ENCODE data around the gene TENT5C.

TENT5C gene

DNA sequence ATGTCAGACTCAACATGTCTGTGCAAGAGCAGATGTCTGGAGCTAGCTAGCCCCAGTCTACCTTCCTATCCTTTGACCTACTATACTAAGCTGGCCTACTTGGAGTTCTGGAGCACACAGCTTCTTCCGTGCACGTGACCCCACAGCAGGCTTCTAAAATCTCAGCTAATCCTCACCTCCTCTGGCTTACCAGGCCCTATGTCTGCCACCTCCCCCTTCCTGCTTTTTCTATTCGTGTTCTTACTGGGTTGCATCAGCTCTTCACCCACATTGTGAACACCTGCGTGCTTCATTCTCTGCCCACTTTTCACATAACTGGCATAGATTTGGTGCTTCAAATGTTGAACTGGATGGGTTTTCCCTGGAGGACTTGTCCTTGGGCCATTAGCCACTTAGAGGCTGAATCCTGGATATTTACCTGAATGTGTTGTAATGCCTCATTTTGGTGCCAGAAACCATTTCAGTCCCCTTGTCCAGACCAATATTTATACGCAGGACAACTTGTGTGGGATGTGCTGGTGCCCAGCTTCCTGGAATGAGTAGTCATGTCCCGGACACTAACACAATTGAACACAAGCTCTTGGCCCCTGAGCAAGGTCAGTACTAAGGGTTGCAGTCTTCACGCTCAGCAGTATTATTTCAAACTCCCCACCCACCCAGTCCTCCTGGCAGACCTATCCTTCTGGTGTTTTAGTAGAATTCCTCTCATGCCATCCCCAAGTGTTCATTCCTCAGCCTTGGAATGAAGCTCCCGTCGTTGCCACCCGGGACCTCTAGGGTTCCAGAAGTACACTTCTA is 24.0 kb downstream of the TENT5C start:
- H3K14ac ChIP-seq (ENCODE audit: low read length in 2 of 2), result no peak overlapping the region

DNA sequence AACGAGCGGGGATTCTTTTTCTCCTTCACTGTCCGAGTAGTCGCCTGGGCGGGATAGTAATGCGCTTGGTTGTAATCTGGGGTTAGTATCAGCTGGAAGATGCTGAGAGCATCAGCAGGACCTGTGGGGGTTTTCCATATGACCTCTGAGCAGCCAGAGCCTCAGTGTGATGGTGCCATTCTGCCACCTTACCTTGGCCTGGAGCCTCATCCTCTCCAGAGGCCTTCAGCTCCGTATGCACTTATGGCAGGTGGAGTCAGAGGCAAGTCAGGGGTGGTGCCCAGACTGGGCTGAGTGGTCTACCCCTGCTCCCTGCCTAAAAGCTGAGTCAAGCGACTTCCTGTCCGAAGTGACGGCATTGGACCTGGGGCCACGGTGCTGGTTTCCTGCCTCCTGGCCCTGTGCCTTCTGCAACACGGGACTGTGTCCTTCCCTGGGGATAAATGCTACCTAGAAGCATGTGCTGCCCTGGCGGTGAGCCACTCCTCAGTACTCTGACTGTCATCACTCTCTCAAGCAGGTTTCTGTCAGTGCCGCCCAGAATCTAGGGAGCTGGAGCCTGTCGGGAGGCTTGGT is 24.7 kb downstream of the TENT5C start:
- H2AFZ ChIP-seq (ENCODE audit: low read depth, low read length), result no peak overlapping the region
- H2BK5ac ChIP-seq (ENCODE audit: low read depth, low read length, poor library complexity, severe bottlenecking), result no peak overlapping the region
- H3K9ac ChIP-seq (ENCODE audit: low read length), result no peak overlapping the region
- H2BK12ac ChIP-seq (ENCODE audit: low read length in 2 of 2), result no peak overlapping the region
- no peaks in the 10 kb centered on the region for H3K36me3 ChIP-seq (ENCODE audit: control insufficient read depth in 1 of 2, insufficient read depth in 2 of 2, low read depth in 1 of 2, low read length in 2 of 2)
- no peak overlapping the region for H3K14ac ChIP-seq (ENCODE audit: low read length in 2 of 2)
- H3K79me1 ChIP-seq (replicated peaks; ENCODE audit: low read length, poor library complexity, severe bottlenecking), result no peaks in the 10 kb centered on the region
- H3K9me3 ChIP-seq (ENCODE audit: control insufficient read depth, low read length), result no peaks in the 10 kb centered on the region
- H4K8ac ChIP-seq (ENCODE audit: low read length), result no peak overlapping the region
- WGBS, result 85% methylated on average over 15 of the region's 15 CpGs
- no peak overlapping the region for H3K23ac ChIP-seq (ENCODE audit: low read length in 2 of 2)
- no peak overlapping the region for H3K4me2 ChIP-seq (ENCODE audit: low read length, poor library complexity, severe bottlenecking)
- H4K91ac ChIP-seq (ENCODE audit: low read length), result peak overlapping the region; percentile 11
- H3K18ac ChIP-seq (ENCODE audit: low read depth in 1 of 2, low read length in 2 of 2), result no peak overlapping the region
- no peak for DNase-seq
- H2AK5ac ChIP-seq (ENCODE audit: low read length, severe bottlenecking), result no peak overlapping the region
- H3K4me3 ChIP-seq (ENCODE audit: insufficient read depth in 1 of 2, low read depth in 1 of 2, low read length in 2 of 2), result no peak overlapping the region
- no peaks in the 10 kb centered on the region for H3K4me1 ChIP-seq (ENCODE audit: control insufficient read depth, insufficient read depth, low read depth, low read length)
- H3K4ac ChIP-seq (ENCODE audit: low read depth in 1 of 2, low read length in 2 of 2), result peak overlapping the region in 1 of 2 experiments; percentile 44
- no peak overlapping the region for H3K27ac ChIP-seq (ENCODE audit: low read length, poor library complexity, severe bottlenecking)
- H2BK15ac ChIP-seq (ENCODE audit: low read depth, poor library complexity, severe bottlenecking), result peak overlapping the region; percentile 6
- H3K27me3 ChIP-seq (ENCODE audit: control insufficient read depth in 1 of 2, insufficient read depth in 1 of 2, low read length in 2 of 2), result peaks cover 22 to 49% of the 10 kb centered on the region in 2 experiments
- H2BK120ac ChIP-seq (ENCODE audit: low read depth, low read length), result no peak overlapping the region

More for the DNA sequence above, 24.0 kb downstream of the TENT5C start:
- Histone ChIP-seq H3K9me3 (ENCODE audit: control insufficient read depth, low read length) (no peaks in the 10 kb centered on the region), H2BK120ac (ENCODE audit: low read depth, low read length) (no peak overlapping the region), H4K91ac (ENCODE audit: low read length) (no peak overlapping the region), H3K18ac (ENCODE audit: low read depth in 1 of 2, low read length in 2 of 2) (no peak overlapping the region), H3K9ac (ENCODE audit: low read length) (no peak overlapping the region), H2BK5ac (ENCODE audit: low read depth, low read length, poor library complexity, severe bottlenecking) (no peak overlapping the region), H3K4me3 (ENCODE audit: insufficient read depth in 1 of 2, low read depth in 1 of 2, low read length in 2 of 2) (no peak overlapping the region), H3K36me3 (ENCODE audit: control insufficient read depth in 1 of 2, insufficient read depth in 2 of 2, low read depth in 1 of 2, low read length in 2 of 2) (no peaks in the 10 kb centered on the region), H4K8ac (ENCODE audit: low read length) (no peak overlapping the region), H2AFZ (ENCODE audit: low read depth, low read length) (no peak overlapping the region), H2BK15ac (ENCODE audit: low read depth, poor library complexity, severe bottlenecking) (peak overlapping the region; percentile 6), H3K4ac (ENCODE audit: low read depth in 1 of 2, low read length in 2 of 2) (no peak overlapping the region), H2BK12ac (ENCODE audit: low read length in 2 of 2) (no peak overlapping the region), H3K27me3 (ENCODE audit: control insufficient read depth in 1 of 2, insufficient read depth in 1 of 2, low read length in 2 of 2) (peaks cover 22 to 49% of the 10 kb centered on the region in 2 experiments), H3K4me2 (ENCODE audit: low read length, poor library complexity, severe bottlenecking) (no peak overlapping the region), H2AK5ac (ENCODE audit: low read length, severe bottlenecking) (no peak overlapping the region), H3K23ac (ENCODE audit: low read length in 2 of 2) (no peak overlapping the region), H3K79me1 (replicated peaks; ENCODE audit: low read length, poor library complexity, severe bottlenecking) (no peaks in the 10 kb centered on the region), H3K4me1 (ENCODE audit: control insufficient read depth, insufficient read depth, low read depth, low read length) (no peaks in the 10 kb centered on the region), H3K27ac (ENCODE audit: low read length, poor library complexity, severe bottlenecking) (no peak overlapping the region)
- 88% methylated on average over 10 of the region's 10 CpGs for WGBS
- DNase-seq, result no peak

DNA sequence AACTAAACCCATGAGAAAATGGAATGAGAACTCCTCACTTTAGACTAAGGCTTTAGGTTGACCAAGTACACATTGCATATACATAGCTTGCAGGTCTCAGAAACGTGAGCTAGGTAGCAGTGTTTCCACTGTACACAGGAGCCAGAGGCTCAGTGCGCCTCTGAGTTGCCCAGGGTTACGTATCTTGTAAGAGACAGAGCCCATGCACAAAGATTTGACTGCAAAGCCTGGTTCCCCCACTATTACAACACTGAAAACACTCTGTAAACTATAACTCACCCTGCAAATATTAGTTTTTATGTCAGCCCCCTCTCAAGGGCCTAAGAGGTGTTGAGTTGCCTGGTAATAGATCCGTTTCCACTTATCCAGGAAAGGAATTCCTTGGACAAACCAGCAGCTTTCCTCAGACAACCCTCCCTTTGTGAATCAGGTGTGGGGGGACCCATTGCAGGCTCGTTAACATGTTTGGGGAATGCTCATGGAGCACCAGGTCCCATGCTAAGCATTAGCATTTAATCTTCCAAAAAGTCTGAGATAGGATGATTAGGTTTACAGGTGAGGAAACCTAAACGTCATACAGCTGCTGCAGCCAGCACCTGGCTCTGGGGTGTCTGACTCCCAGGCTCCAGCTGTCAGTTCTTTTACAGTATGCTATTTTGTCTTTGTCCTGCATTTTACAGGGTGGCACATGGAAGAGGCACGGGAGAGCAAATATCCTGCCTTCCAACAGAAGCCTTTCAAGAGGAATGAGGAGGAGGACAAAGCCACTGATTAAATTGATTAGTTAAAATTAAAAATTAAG is 25.7 kb downstream of the TENT5C start:
- no peak overlapping the region for H2BK15ac ChIP-seq (ENCODE audit: low read depth, poor library complexity, severe bottlenecking)
- no peak overlapping the region for H4K8ac ChIP-seq (ENCODE audit: low read length)
- no peak overlapping the region for H3K18ac ChIP-seq (ENCODE audit: low read depth in 1 of 2, low read length in 2 of 2)
- no peak overlapping the region for H3K23ac ChIP-seq (ENCODE audit: low read length in 2 of 2)
- H2BK120ac ChIP-seq (ENCODE audit: low read depth, low read length), result no peak overlapping the region
- no peak overlapping the region for H4K91ac ChIP-seq (ENCODE audit: low read length)
- 86% methylated on average over 7 of the region's 7 CpGs for WGBS
- H3K14ac ChIP-seq (ENCODE audit: low read length in 2 of 2), result no peak overlapping the region
- H2AK5ac ChIP-seq (ENCODE audit: low read length, severe bottlenecking), result no peak overlapping the region
- no peak overlapping the region for H2BK5ac ChIP-seq (ENCODE audit: low read depth, low read length, poor library complexity, severe bottlenecking)
- peaks cover 22 to 56% of the 10 kb centered on the region in 2 experiments for H3K27me3 ChIP-seq (ENCODE audit: control insufficient read depth in 1 of 2, insufficient read depth in 1 of 2, low read length in 2 of 2)
- no peaks in the 10 kb centered on the region for H3K9me3 ChIP-seq (ENCODE audit: control insufficient read depth, low read length)
- no peak overlapping the region for H3K9ac ChIP-seq (ENCODE audit: low read length)
- no peak for DNase-seq
- H3K36me3 ChIP-seq (ENCODE audit: control insufficient read depth in 1 of 2, insufficient read depth in 2 of 2, low read depth in 1 of 2, low read length in 2 of 2), result no peaks in the 10 kb centered on the region
- no peak overlapping the region for H3K4me2 ChIP-seq (ENCODE audit: low read length, poor library complexity, severe bottlenecking)
- no peak overlapping the region for H2BK12ac ChIP-seq (ENCODE audit: low read length in 2 of 2)
- no peak overlapping the region for H2AFZ ChIP-seq (ENCODE audit: low read depth, low read length)
- H3K79me1 ChIP-seq (replicated peaks; ENCODE audit: low read length, poor library complexity, severe bottlenecking), result no peaks in the 10 kb centered on the region
- H3K27ac ChIP-seq (ENCODE audit: low read length, poor library complexity, severe bottlenecking), result no peak overlapping the region
- H3K4me3 ChIP-seq (ENCODE audit: insufficient read depth in 1 of 2, low read depth in 1 of 2, low read length in 2 of 2), result no peak overlapping the region
- no peak overlapping the region for H3K4ac ChIP-seq (ENCODE audit: low read depth in 1 of 2, low read length in 2 of 2)
- H3K4me1 ChIP-seq (ENCODE audit: control insufficient read depth, insufficient read depth, low read depth, low read length), result no peaks in the 10 kb centered on the region

Data from mesenchymal stem cell (in vitro differentiated cells and primary cell).